ENCODE data around the gene COPB1. TPM values are rescaled to one million over a fixed set of nuclear protein-coding genes. Genes with fewer than 3 reads are reported as not detected.
A peak's percentile ranks its signal among the peaks of the same experiment; 100 is the strongest.

The COPB1 gene
- total RNA-seq, 2 donors from 2014 or later, result 46.1 to 62.5 TPM

DNA sequence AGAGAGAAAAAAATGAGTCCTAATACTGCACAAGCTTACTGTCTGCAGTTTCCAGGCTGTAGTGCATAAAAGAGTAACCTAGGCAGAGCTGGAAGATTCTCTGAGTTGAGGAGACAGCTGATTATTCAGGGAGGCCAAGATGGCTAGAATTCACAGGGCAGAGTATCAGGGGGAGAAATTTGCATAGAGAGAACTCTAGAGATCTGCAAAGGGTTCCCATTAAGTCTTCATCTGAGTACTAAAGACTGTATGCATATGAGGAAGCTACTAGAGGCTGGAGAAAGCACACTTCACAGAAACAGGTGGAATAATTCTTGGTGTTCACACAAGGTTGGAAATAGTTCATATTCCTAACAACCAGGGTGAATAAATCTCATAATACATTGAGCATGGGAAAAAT is 74.0 kb downstream of the COPB1 start:
- no peaks in the 10 kb centered on the region for H3K27me3 ChIP-seq
- H3K27ac ChIP-seq, result no peak overlapping the region
- H3K4me3 ChIP-seq, result no peak overlapping the region
- H3K9me3 ChIP-seq, result no peaks in the 10 kb centered on the region
- intact Hi-C loops (cut with DNase I), result no loop called here
- TF ChIP-seq, protein P1, sequence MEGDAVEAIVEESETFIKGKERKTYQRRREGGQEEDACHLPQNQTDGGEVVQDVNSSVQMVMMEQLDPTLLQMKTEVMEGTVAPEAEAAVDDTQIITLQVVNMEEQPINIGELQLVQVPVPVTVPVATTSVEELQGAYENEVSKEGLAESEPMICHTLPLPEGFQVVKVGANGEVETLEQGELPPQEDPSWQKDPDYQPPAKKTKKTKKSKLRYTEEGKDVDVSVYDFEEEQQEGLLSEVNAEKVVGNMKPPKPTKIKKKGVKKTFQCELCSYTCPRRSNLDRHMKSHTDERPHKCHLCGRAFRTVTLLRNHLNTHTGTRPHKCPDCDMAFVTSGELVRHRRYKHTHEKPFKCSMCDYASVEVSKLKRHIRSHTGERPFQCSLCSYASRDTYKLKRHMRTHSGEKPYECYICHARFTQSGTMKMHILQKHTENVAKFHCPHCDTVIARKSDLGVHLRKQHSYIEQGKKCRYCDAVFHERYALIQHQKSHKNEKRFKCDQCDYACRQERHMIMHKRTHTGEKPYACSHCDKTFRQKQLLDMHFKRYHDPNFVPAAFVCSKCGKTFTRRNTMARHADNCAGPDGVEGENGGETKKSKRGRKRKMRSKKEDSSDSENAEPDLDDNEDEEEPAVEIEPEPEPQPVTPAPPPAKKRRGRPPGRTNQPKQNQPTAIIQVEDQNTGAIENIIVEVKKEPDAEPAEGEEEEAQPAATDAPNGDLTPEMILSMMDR (IDR thresholded peaks at IDR 0.05), result no peak
- TF ChIP-seq POLR2A (IDR thresholded peaks at IDR 0.05), result no peak
- ATAC-seq, result no peak
- H3K4me1 ChIP-seq, result peaks cover 8% of the 10 kb centered on the region
- no peak for DNase-seq
- no peaks in the 10 kb centered on the region for H3K36me3 ChIP-seq (replicated peaks in 1 of 2; ENCODE audit: insufficient read depth in 1 of 2, low read depth in 2 of 2)

- intact Hi-C loops (cut with DNase I), result no loop called here
- no peak overlapping the region for H3K27ac ChIP-seq
- no peak for ATAC-seq
- H3K9me3 ChIP-seq, result no peaks in the 10 kb centered on the region
- TF ChIP-seq, protein P1 (IDR thresholded peaks at IDR 0.05), result no peak
- no peak for TF ChIP-seq POLR2A (IDR thresholded peaks at IDR 0.05)
- no peaks in the 10 kb centered on the region for H3K36me3 ChIP-seq (replicated peaks in 1 of 2; ENCODE audit: insufficient read depth in 1 of 2, low read depth in 2 of 2)
- H3K4me1 ChIP-seq, result peaks cover 8% of the 10 kb centered on the region
- no peaks in the 10 kb centered on the region for H3K27me3 ChIP-seq
- H3K4me3 ChIP-seq, result no peak overlapping the region
- DNase-seq, result no peak
Measured at GRCh38 chr11:14424096-14424495, 75.5 kb downstream of the COPB1 start.

DNA sequence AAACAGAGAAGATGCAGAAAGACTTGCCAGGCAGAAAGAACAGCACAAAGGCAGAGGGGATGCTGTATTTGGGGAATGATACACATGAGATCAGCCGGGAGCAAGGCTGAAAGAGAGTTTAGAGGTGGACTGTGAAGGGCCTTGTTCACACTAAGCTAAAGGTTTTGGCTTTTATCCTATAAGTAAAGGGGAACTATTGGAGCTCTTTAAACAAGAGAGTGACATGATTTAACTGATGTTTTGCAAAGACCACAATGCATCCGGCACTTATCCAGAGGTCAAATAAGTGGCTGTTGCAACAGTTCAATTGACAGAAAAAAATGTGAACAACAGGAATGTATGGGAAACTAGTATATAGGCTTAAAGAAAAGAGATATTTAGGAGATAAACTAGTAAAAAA is 76.0 kb downstream of the COPB1 start:
- 70 to 76% methylated on average over 2 of the region's 2 CpGs for WGBS, 2 donors
- ATAC-seq, result no peak
- Histone ChIP-seq H3K9me3 (no peaks in the 10 kb centered on the region), H3K4me1 (peaks cover 8% of the 10 kb centered on the region), H3K36me3 (replicated peaks in 1 of 2; ENCODE audit: insufficient read depth in 1 of 2, low read depth in 2 of 2) (no peaks in the 10 kb centered on the region), H3K4me3 (no peak overlapping the region), H3K27me3 (no peaks in the 10 kb centered on the region), H3K27ac (peak overlapping the region in 1 of 4 donors; percentile 21)
- intact Hi-C loops (cut with DNase I), result no loop called here
- TF ChIP-seq, protein P1 (IDR thresholded peaks at IDR 0.05), result no peak
- no peak for TF ChIP-seq POLR2A (IDR thresholded peaks at IDR 0.05)
- DNase-seq, result no peak

DNA sequence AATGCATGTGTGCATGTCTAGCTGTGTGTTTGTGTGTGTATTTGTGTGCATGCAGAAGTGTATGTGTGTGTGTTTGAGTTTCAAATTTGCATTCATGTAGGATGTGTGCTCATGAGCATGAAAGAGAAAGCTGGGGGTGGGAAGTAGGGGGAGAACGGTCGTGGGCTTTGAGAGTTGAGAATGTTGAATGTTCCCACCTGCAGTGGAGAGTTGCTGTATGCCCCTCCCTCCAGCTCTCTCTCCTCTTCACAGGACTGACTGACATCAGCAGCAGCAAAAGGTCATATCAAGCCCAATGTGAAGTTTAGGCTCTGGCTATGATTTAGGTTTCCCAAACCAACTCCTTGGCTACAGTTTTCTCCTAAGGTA is 76.8 kb downstream of the COPB1 start:
- Histone ChIP-seq H3K27ac (peak overlapping the region; percentile 19 to 67 (median 60)), H3K36me3 (replicated peaks in 1 of 2; ENCODE audit: insufficient read depth in 1 of 2, low read depth in 2 of 2) (no peaks in the 10 kb centered on the region), H3K27me3 (no peaks in the 10 kb centered on the region), H3K9me3 (no peaks in the 10 kb centered on the region), H3K4me3 (no peak overlapping the region), H3K4me1 (peaks cover 8% of the 10 kb centered on the region)
- TF ChIP-seq, protein P1 (IDR thresholded peaks at IDR 0.05), result no peak
- no peak for TF ChIP-seq POLR2A (IDR thresholded peaks at IDR 0.05)
- no peak for DNase-seq
- intact Hi-C loops (cut with DNase I), result no loop called here
- 5 to 44% methylated on average over 1 to 2 of the region's 2 CpGs for WGBS, 2 donors
- peak; percentile 10 for ATAC-seq

DNA sequence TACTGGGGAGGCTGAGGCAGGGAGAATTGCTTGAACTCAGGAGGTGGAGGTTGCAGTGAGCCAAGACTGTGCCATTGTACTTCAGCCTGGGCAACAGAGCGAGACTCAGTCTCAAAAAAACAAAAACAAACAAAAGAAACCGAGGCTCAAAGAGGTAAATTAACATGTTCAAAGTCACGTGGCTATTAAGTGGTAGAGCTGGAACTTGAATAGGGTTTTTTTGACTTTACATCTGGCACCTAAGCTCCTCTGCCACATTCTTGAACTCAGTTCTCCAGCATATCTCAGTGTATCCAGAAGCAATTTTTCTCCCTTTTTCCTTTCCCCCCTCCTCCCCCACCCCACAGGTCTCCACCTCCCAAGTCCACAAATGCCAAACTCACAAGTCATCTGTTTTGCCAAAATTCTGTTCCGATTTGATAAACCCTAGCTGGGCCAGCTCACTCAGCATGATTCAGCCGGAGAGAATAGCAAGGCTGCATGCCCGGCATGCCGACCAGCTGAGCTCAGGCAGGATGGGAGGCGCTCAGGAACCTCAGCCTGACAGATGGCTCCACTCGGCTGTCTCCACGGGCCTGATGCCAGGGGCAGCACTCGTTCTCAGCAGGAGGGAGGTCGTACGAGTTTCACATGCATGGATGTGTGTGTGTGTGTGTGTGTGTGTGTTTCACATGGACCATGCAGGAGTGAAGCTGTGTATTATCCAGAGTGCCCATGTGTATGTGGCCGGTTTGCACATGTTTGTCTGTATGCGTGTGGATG is 77.4 kb downstream of the COPB1 start:
- no peaks in the 10 kb centered on the region for H3K27me3 ChIP-seq
- peaks cover 8% of the 10 kb centered on the region for H3K4me1 ChIP-seq
- peak; percentile 94 for ATAC-seq
- peak overlapping the region; percentile 19 to 67 (median 60) for H3K27ac ChIP-seq
- intact Hi-C loops (cut with DNase I), result no loop called here
- peak; percentile 62 to 78 (median 72) for DNase-seq
- no peaks in the 10 kb centered on the region for H3K9me3 ChIP-seq
- H3K4me3 ChIP-seq, result no peak overlapping the region
- 41 to 53% methylated on average over 9 to 15 of the region's 15 CpGs for WGBS, 2 donors
- H3K36me3 ChIP-seq (replicated peaks in 1 of 2; ENCODE audit: insufficient read depth in 1 of 2, low read depth in 2 of 2), result no peaks in the 10 kb centered on the region
- TF ChIP-seq POLR2A (IDR thresholded peaks at IDR 0.05), result no peak
- TF ChIP-seq, protein P1 (IDR thresholded peaks at IDR 0.05), result no peak
